ELR (cell line): ENCODE data around the gene ULK3.
A peak's percentile ranks its signal among the peaks of the same experiment; 100 is the strongest.

Source experiments
- DNase-seq: peaks from one replicate; pipeline ENCODE4 v3.0.0-alpha.2; 2015; ENCODE audit warnings: low read depth

ULK3 gene

GRCh38 chr15:74840851-74841775 is 1.8 kb downstream of the ULK3 start:
- no peak for DNase-seq

GRCh38 chr15:74839526-74840395 is 3.2 kb downstream of the ULK3 start:
- no peak for DNase-seq

- DNase-seq, result no peak
Observed at GRCh38 chr15:74838746-74839525, 4.0 kb downstream of the ULK3 start.

GRCh38 chr15:74838137-74838516 is 4.8 kb downstream of the ULK3 start:
- DNase-seq, result no peak

GRCh38 chr15:74837482-74838136 is 5.3 kb downstream of the ULK3 start:
- DNase-seq, result no peak

- no peak for DNase-seq
Observed at GRCh38 chr15:74836846-74837245, 6.1 kb downstream of the ULK3 start.

- DNase-seq, result peak; percentile 80
Observed at GRCh38 chr15:74835312-74835823, 7.6 kb downstream of the ULK3 start.

GRCh38 chr15:74833376-74834107 is 9.4 kb downstream of the ULK3 start:
- no peak for DNase-seq

GRCh38 chr15:74832826-74833225 is 10.1 kb downstream of the ULK3 start:
- DNase-seq, result no peak

- no peak for DNase-seq
Observed at GRCh38 chr15:74831813-74832495, 11.0 kb downstream of the ULK3 start.

- DNase-seq, result no peak
Observed at GRCh38 chr15:74830868-74831267, 12.1 kb downstream of the ULK3 start.

- no peak for DNase-seq
Observed at GRCh38 chr15:74829991-74830390, 13.0 kb downstream of the ULK3 start.

- DNase-seq, result peak; percentile 49
Observed at GRCh38 chr15:74829486-74829885, 13.5 kb downstream of the ULK3 start.

GRCh38 chr15:74828835-74829234 is 14.1 kb downstream of the ULK3 start:
- DNase-seq, result no peak

- no peak for DNase-seq
Observed at GRCh38 chr15:74827614-74828013, 15.3 kb downstream of the ULK3 start.

GRCh38 chr15:74826921-74827320 is 16.0 kb downstream of the ULK3 start:
- no peak for DNase-seq

- DNase-seq, result no peak
Observed at GRCh38 chr15:74826364-74826819, 16.6 kb downstream of the ULK3 start, which contains the start of gene CPLX3. Gene CPLX3 (plus strand): TSS chr15:74826627. CDS start chr15:74826704, 77 bp downstream.

- DNase-seq, result no peak
Observed at GRCh38 chr15:74825866-74826265, 17.1 kb downstream of the ULK3 start.

- no peak for DNase-seq
Observed at GRCh38 chr15:74824976-74825375, 18.0 kb downstream of the ULK3 start.

- no peak for DNase-seq
Observed at GRCh38 chr15:74823324-74823723, 19.6 kb downstream of the ULK3 start.
